GM06990 (cell line): ENCODE measurements around the gene TMEM132A.

ENCODE experiments used
- DNase-seq: peaks from one replicate; pipeline ENCODE4 v3.0.0-alpha.2; 2011; ENCODE audit not compliant: insufficient read length; ENCODE audit errors: extremely low read depth
- H3K27me3 ChIP-seq: replicated peaks from 2 replicates; pipeline ENCODE4 v1.6.0; 2011; ENCODE audit warnings: low read length; ENCODE audit not compliant: control insufficient read depth, insufficient read depth
- H3K36me3 ChIP-seq: 2 replicates; pipeline ENCODE4 v1.5.1; 2011; ENCODE audit warnings: low read length; ENCODE audit not compliant: control insufficient read depth, insufficient read depth
- H3K4me3 ChIP-seq: replicated peaks from 2 replicates; pipeline ENCODE4 v1.5.1; 2011; ENCODE audit warnings: low read depth, mild to moderate bottlenecking, control low read depth, low read length
- CTCF ChIP-seq: IDR thresholded peaks from 2 replicates; pipeline ENCODE4 v1.5.1; 2011; ENCODE audit warnings: low read length, control low read depth, mild to moderate bottlenecking, inconsistent platforms; ENCODE audit not compliant: insufficient read depth, poor library complexity, severe bottlenecking

The TMEM132A gene

GRCh38 chr11:60936467-60937143, 12.3 kb downstream of the TMEM132A start:
- H3K27me3 ChIP-seq: no peaks in the 10 kb centered on the region
- H3K36me3 ChIP-seq: peaks cover 26% of the 10 kb centered on the region
- H3K4me3 ChIP-seq: no peak overlapping the region
- no peak for DNase-seq
- TF ChIP-seq CTCF: no peak

GRCh38 chr11:60937144-60937527, 12.9 kb downstream of the TMEM132A start:
- Histone ChIP-seq H3K36me3 (peaks cover 31% of the 10 kb centered on the region), H3K27me3 (no peaks in the 10 kb centered on the region), H3K4me3 (no peak overlapping the region)
- no peak for DNase-seq
- TF ChIP-seq CTCF: no peak

- H3K27me3 ChIP-seq: no peaks in the 10 kb centered on the region
- H3K4me3 ChIP-seq: no peak overlapping the region
- peaks cover 36% of the 10 kb centered on the region for H3K36me3 ChIP-seq
- TF ChIP-seq CTCF: no peak
- no peak for DNase-seq
Observed at GRCh38 chr11:60937811-60938210, 13.6 kb downstream of the TMEM132A start.

GRCh38 chr11:60938500-60938899, 14.2 kb downstream of the TMEM132A start:
- H3K27me3 ChIP-seq: no peaks in the 10 kb centered on the region
- TF ChIP-seq CTCF: no peak
- DNase-seq: no peak
- peaks cover 40% of the 10 kb centered on the region for H3K36me3 ChIP-seq
- no peak overlapping the region for H3K4me3 ChIP-seq

GRCh38 chr11:60939301-60939700, 15.0 kb downstream of the TMEM132A start:
- H3K27me3 ChIP-seq: no peaks in the 10 kb centered on the region
- no peak overlapping the region for H3K4me3 ChIP-seq
- peaks cover 42% of the 10 kb centered on the region for H3K36me3 ChIP-seq
- no peak for TF ChIP-seq CTCF
- no peak for DNase-seq

- Histone ChIP-seq H3K27me3 (no peaks in the 10 kb centered on the region), H3K4me3 (no peak overlapping the region), H3K36me3 (peaks cover 43% of the 10 kb centered on the region)
- no peak for DNase-seq
- no peak for TF ChIP-seq CTCF
Observed at GRCh38 chr11:60939855-60940254, 15.6 kb downstream of the TMEM132A start.
